Measurements from ENCODE around the gene UBE2M.

DNA sequence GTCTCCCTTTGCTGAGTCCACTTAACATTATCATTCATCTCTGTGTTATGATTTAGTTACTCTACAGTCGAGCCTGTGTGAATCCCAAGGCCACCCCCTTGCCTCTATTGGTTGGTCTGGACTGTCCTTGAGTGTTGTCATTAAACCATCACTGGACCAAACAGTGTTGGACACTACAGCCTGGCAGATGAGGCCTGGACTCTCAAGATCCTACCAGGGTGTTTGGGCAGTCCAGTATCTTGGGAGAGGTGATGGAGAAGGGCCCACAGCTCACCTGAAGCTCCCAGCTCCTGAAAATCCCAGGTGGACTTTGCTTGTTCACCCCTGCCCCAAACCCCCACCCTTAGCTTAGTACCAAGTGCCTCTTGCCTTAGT is 7.3 kb downstream of the UBE2M start:
- TF ChIP-seq, protein P1, sequence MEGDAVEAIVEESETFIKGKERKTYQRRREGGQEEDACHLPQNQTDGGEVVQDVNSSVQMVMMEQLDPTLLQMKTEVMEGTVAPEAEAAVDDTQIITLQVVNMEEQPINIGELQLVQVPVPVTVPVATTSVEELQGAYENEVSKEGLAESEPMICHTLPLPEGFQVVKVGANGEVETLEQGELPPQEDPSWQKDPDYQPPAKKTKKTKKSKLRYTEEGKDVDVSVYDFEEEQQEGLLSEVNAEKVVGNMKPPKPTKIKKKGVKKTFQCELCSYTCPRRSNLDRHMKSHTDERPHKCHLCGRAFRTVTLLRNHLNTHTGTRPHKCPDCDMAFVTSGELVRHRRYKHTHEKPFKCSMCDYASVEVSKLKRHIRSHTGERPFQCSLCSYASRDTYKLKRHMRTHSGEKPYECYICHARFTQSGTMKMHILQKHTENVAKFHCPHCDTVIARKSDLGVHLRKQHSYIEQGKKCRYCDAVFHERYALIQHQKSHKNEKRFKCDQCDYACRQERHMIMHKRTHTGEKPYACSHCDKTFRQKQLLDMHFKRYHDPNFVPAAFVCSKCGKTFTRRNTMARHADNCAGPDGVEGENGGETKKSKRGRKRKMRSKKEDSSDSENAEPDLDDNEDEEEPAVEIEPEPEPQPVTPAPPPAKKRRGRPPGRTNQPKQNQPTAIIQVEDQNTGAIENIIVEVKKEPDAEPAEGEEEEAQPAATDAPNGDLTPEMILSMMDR (conservative IDR thresholded peaks at IDR 0.05) = no peak
- TF ChIP-seq ZFX (IDR thresholded peaks at IDR 0.05) = no peak

Measured in C4-2B (cell line).